Measurements from ENCODE around the gene ZNF532. TPM values are rescaled to one million over a fixed set of nuclear protein-coding genes. Genes with fewer than 3 reads are reported as not detected.
A peak's percentile ranks its signal among the peaks of the same experiment; 100 is the strongest.

ZNF532 gene
- total RNA-seq, 6 experiments from 2014 or later = 43.1 to 56.6 (median 50.1) TPM

- Mint-ChIP-seq H3K27me3 (ENCODE audit: insufficient read depth) (no peaks in the 10 kb centered on the region; the same call in none of the 2 replicates), H3K4me3 (no peak overlapping the region), H3K4me1 (ENCODE audit: low read depth) (peaks cover 29% of the 10 kb centered on the region), H3K9me3 (no peaks in the 10 kb centered on the region), H3K36me3 (ENCODE audit: low read depth) (peaks cover 23% of the 10 kb centered on the region), H3K27ac (no peak overlapping the region)
- no peak for DNase-seq
- TF ChIP-seq CTCF (IDR thresholded peaks at IDR 0.05) = no peak
Observed at GRCh38 chr18:58958628-58959027, 94.0 kb downstream of the ZNF532 start.

- DNase-seq = no peak
Observed at GRCh38 chr18:58960508-58960907, 95.8 kb downstream of the ZNF532 start.

GRCh38 chr18:58960946-58961722 is 96.5 kb downstream of the ZNF532 start:
- DNase-seq = no peak
- Mint-ChIP-seq H3K27ac (no peak overlapping the region), H3K4me1 (ENCODE audit: low read depth) (peaks cover 50% of the 10 kb centered on the region)

More at GRCh38 chr18:58960508-58960907, 95.8 kb downstream of the ZNF532 start:
- peaks cover 44% of the 10 kb centered on the region for H3K4me1 Mint-ChIP-seq (ENCODE audit: low read depth)
- no peaks in the 10 kb centered on the region; the same call in none of the 2 replicates for H3K27me3 Mint-ChIP-seq (ENCODE audit: insufficient read depth)
- H3K36me3 Mint-ChIP-seq (ENCODE audit: low read depth) = peaks cover 21% of the 10 kb centered on the region
- no peak for TF ChIP-seq CTCF (IDR thresholded peaks at IDR 0.05)
- H3K27ac Mint-ChIP-seq = no peak overlapping the region
- H3K9me3 Mint-ChIP-seq = no peaks in the 10 kb centered on the region
- H3K4me3 Mint-ChIP-seq = no peak overlapping the region

GRCh38 chr18:58962336-58962735 is 97.7 kb downstream of the ZNF532 start:
- no peaks in the 10 kb centered on the region; the same call in 1 of the 2 replicates for H3K27me3 Mint-ChIP-seq (ENCODE audit: insufficient read depth)

More at GRCh38 chr18:58960946-58961722, 96.5 kb downstream of the ZNF532 start:
- no peak for TF ChIP-seq CTCF (IDR thresholded peaks at IDR 0.05)
- H3K27me3 Mint-ChIP-seq (ENCODE audit: insufficient read depth) = no peaks in the 10 kb centered on the region; the same call in none of the 2 replicates
- no peaks in the 10 kb centered on the region for H3K9me3 Mint-ChIP-seq
- peaks cover 21% of the 10 kb centered on the region for H3K36me3 Mint-ChIP-seq (ENCODE audit: low read depth)
- no peak overlapping the region for H3K4me3 Mint-ChIP-seq

More at GRCh38 chr18:58962336-58962735, 97.7 kb downstream of the ZNF532 start:
- Mint-ChIP-seq H3K9me3 (no peaks in the 10 kb centered on the region), H3K27ac (peak overlapping the region; percentile 25; the same call in 1 of the 2 replicates), H3K4me1 (ENCODE audit: low read depth) (peaks cover 62% of the 10 kb centered on the region), H3K4me3 (no peak overlapping the region), H3K36me3 (ENCODE audit: low read depth) (peaks cover 21% of the 10 kb centered on the region)
- TF ChIP-seq CTCF (IDR thresholded peaks at IDR 0.05) = no peak
- DNase-seq = no peak
